Endothelial cell of umbilical vein (primary cell): ENCODE results near the gene SV2C. TPM values are rescaled to one million over a fixed set of nuclear protein-coding genes. Genes with fewer than 3 reads are reported as not detected.
A peak's percentile ranks its signal among the peaks of the same experiment; 100 is the strongest.

Experiments
- BruUV-seq: library from RNA; stranded (reverse); fragments of 400-500 nt; replicated peaks from 2 replicates; lab custom pipeline; 2021; lab: Mats Ljungman, UMichigan
- CTCF ChIA-PET: fragments of 300-600, 350-600 bp; sonication (Branson Sonifier 250); formaldehyde crosslinking; loops from one replicate; lab custom pipeline; 2021; ENCODE audit warnings: antibody characterized with exemption, inconsistent platforms; lab: Charles Lee
- POLR2A ChIA-PET: fragments of 300-600, 350-600 bp; sonication (Branson Sonifier 250); formaldehyde crosslinking; loops from one replicate; lab custom pipeline; 2021; ENCODE audit warnings: antibody characterized with exemption, inconsistent platforms; lab: Charles Lee
- DNase-seq: peaks from one replicate; pipeline ENCODE4 v3.0.0-alpha.2; 2011; ENCODE audit warnings: low read depth, low spot score
- FAIRE-seq: peaks from 2 replicates; lab custom pipeline; 2011; peaks lifted over from hg19 to GRCh38; lab: Jason Lieb, UNC
- H2AFZ ChIP-seq: 2 replicates; pipeline ENCODE4 v1.6.0; 2012; ENCODE audit warnings: low read depth, low read length, control low read depth, inconsistent platforms
- H3K27ac ChIP-seq: 2 replicates; pipeline ENCODE4 v1.5.1; 2011; ENCODE audit warnings: low read depth, mild to moderate bottlenecking, control low read depth, low read length, moderate library complexity; ENCODE audit not compliant: insufficient read depth
- H3K27me3 ChIP-seq, 2 experiments: 2 replicates each; pipeline versions ENCODE4 v1.6.0 to v1.6.1; 2011; ENCODE audit warnings: low read length in 2 of 2, mixed read lengths in 1 of 2; ENCODE audit not compliant: control insufficient read depth in 2 of 2, insufficient read depth in 2 of 2
- H3K36me3 ChIP-seq, 2 experiments: 2 replicates in 1 of 2; 3 replicates in 1 of 2; pipeline ENCODE4 v1.5.1; 2011; ENCODE audit warnings: low read length in 2 of 2, mild to moderate bottlenecking in 1 of 2, moderate library complexity in 1 of 2; ENCODE audit not compliant: control insufficient read depth in 2 of 2, insufficient read depth in 2 of 2; ENCODE audit errors: extremely low read depth in 1 of 2
- H3K4me1 ChIP-seq: 3 replicates; pipeline ENCODE4 v1.5.1; 2011; ENCODE audit warnings: mild to moderate bottlenecking, low read length; ENCODE audit not compliant: control insufficient read depth, insufficient read depth; ENCODE audit errors: extremely low read depth
- H3K4me2 ChIP-seq: 2 replicates; pipeline ENCODE4 v1.6.1; 2011; ENCODE audit warnings: low read length, control low read depth, mixed read lengths; ENCODE audit not compliant: insufficient read depth
- H3K4me3 ChIP-seq, 3 experiments: fragments of 200-600 bp in 1 of 3; sonication (generic), shearing (Covaris generic) in 1 of 3; replicated peaks in 1 of 3; 2 replicates each; pipeline ENCODE4 v1.5.1; 2011 to 2016; ENCODE audit warnings: control low read depth in 3 of 3, low read length in 3 of 3, mild to moderate bottlenecking in 2 of 3, inconsistent platforms in 1 of 3, low read depth in 1 of 3, moderate library complexity in 1 of 3; ENCODE audit not compliant: insufficient read depth in 1 of 3
- H3K79me2 ChIP-seq: 2 replicates; pipeline ENCODE4 v1.6.0; 2012; ENCODE audit warnings: low read length, inconsistent platforms; ENCODE audit not compliant: control insufficient read depth, insufficient read depth
- H3K9ac ChIP-seq: replicated peaks from 2 replicates; pipeline ENCODE3; 2011; ENCODE audit warnings: low read length, control low read depth; ENCODE audit not compliant: insufficient read depth; ENCODE audit errors: extremely low read depth
- H3K9me1 ChIP-seq: replicated peaks from 3 replicates; pipeline ENCODE4 v1.6.0; 2011; ENCODE audit warnings: mild to moderate bottlenecking, low read length; ENCODE audit not compliant: control insufficient read depth, insufficient read depth; ENCODE audit errors: extremely low read depth
- H3K9me3 ChIP-seq: replicated peaks from 2 replicates; pipeline ENCODE4 v1.5.1; 2012; ENCODE audit warnings: low read length, inconsistent platforms; ENCODE audit not compliant: control insufficient read depth, insufficient read depth
- H4K20me1 ChIP-seq: replicated peaks from 2 replicates; pipeline ENCODE3; 2011; ENCODE audit warnings: mild to moderate bottlenecking, low read length; ENCODE audit not compliant: control insufficient read depth, insufficient read depth; ENCODE audit errors: extremely low read depth
- EZH2 ChIP-seq: IDR thresholded peaks from 2 replicates; pipeline ENCODE4 v1.6.1; 2012; ENCODE audit warnings: borderline replicate concordance, low read depth, mild to moderate bottlenecking, moderate library complexity, low read length, inconsistent platforms; ENCODE audit not compliant: severe bottlenecking
- FOS ChIP-seq: IDR thresholded peaks from 2 replicates; pipeline ENCODE4 v1.6.1; 2011; ENCODE audit warnings: mild to moderate bottlenecking, low read length, moderate library complexity, borderline replicate concordance; ENCODE audit not compliant: insufficient read depth
- GATA2 ChIP-seq: IDR thresholded peaks from 2 replicates; pipeline ENCODE4 v1.7.0; 2011; ENCODE audit warnings: low read depth, mild to moderate bottlenecking, moderate library complexity, mixed read lengths, low read length; ENCODE audit not compliant: insufficient read length, insufficient read depth
- JUN ChIP-seq: IDR thresholded peaks from 2 replicates; pipeline ENCODE4 v1.6.1; 2011; ENCODE audit warnings: borderline replicate concordance, low read depth; ENCODE audit not compliant: insufficient read length, insufficient read depth
- MYC ChIP-seq: IDR thresholded peaks from one replicate; pipeline ENCODE4 v1.6.1; 2011; ENCODE audit warnings: mild to moderate bottlenecking, low read depth, low read length
- POLR2A ChIP-seq: IDR thresholded peaks from 2 replicates; pipeline ENCODE4 v1.6.1; 2012; ENCODE audit warnings: low read depth, mild to moderate bottlenecking, control low read depth, low read length
- POLR2AphosphoS5 ChIP-seq: IDR thresholded peaks from 2 replicates; pipeline ENCODE4 v1.6.1; 2012; ENCODE audit warnings: low read depth, mild to moderate bottlenecking, control low read depth, low read length, moderate library complexity; ENCODE audit not compliant: insufficient read depth
- dilution Hi-C: fragments of 300-500 bp; cut with MboI; formaldehyde crosslinking; loops from one replicate; pipeline ENCODE4 v1.15.0; 2019; ENCODE audit warnings: low sequenced_read_pairs; ENCODE audit not compliant: extremely low pct_ligation_motif_present
- intact Hi-C: fragments of 100-400 bp; cut with micrococcal nuclease; formaldehyde crosslinking; loops from one replicate; pipeline ENCODE4 v1.10.0; 2022
- polyA plus RNA-seq, 4 experiments: library from polyadenylated mRNA; depleted of rRNA in 3 of 4; stranded (reverse) in 3 of 4; unstranded in 1 of 4; fragments of >200 nt; gene quantifications; 2 replicates each; pipeline versions ENCODE4 v1.2.1 to v1.2.3, GENCODE V29; 2011 to 2012; ENCODE audit warnings: missing spikeins in 1 of 4
- total RNA-seq: library from RNA; stranded (reverse); gene quantifications from 2 replicates; pipeline ENCODE4 v1.2.3, GENCODE V29; 2021
- TF ChIP-seq, protein P1 (sequence below): IDR thresholded peaks from 2 replicates; pipeline ENCODE4 v1.6.1; 2011; ENCODE audit not compliant: insufficient read depth, insufficient read length
- TF ChIP-seq, protein P2 (sequence below), 2 donors: IDR thresholded peaks; 1 replicate in 1 of 2; 2 replicates in 1 of 2; pipeline ENCODE4 v1.5.1; 2011; ENCODE audit warnings: low read length in 2 of 2, mild to moderate bottlenecking in 2 of 2, moderate library complexity in 2 of 2, control low read depth in 1 of 2, inconsistent platforms in 1 of 2, low read depth in 1 of 2; ENCODE audit not compliant: insufficient read depth in 1 of 2; ENCODE audit errors: extremely low read depth in 1 of 2

Gene SV2C
- total and polyA plus RNA-seq, 2 donors (not counting 3 experiments of a cell fraction or from before 2014, with no cell fraction given): not detected

DNA sequence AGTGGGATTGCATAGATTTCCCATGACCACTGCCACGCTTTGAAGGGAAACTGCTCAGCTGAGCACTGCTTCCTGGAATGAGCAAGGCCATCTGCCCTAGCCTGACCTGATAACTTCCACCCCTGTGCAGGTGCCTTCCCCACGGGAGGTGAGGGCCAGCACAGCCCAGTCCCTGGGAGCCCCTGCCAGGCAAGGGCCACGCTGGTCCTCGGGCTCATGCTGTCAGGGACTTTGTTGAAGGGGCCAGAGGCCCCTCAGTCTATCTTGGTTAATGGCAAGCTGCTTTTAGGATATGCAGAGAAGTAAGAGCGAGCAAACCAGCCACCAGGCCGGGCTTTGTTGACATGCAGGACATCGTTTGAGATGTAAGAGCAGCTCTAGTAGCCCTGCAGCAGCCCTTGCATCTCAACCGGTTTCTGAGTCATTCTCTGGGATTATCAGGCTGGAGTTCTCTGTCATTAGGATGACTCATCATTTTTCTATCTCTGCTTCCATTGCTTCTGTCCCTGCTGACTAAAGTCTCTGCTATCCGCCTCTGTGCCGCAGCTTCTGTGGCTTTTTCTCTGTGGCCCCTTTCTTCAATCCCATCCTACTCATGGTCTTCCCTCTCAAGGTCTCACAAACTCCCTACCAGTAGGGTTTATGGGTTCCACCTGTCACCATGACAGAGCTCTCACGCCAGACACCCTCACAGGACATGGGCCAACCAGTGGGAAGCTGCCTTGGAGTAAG, 289.3 kb downstream of the SV2C start:
- ChIA-PET CTCF (interaction anchor here (0.8 kb wide), 1 partner anchor 64 kb away, joined by 3 read pairs; no protein-coding TSS in a partner anchor), POLR2A (no interaction called here)
- no peak overlapping the region for H3K4me2 ChIP-seq
- no peak overlapping the region for H3K9ac ChIP-seq
- no peak overlapping the region for H3K27ac ChIP-seq
- no peaks in the 10 kb centered on the region for H3K4me1 ChIP-seq
- no TSS peak for BruUV-seq
- H3K9me3 ChIP-seq: no peaks in the 10 kb centered on the region
- H3K27me3 ChIP-seq: no peaks in the 10 kb centered on the region
- no peaks in the 10 kb centered on the region for H3K9me1 ChIP-seq
- no peaks in the 10 kb centered on the region for H4K20me1 ChIP-seq
- H3K36me3 ChIP-seq: no peaks in the 10 kb centered on the region
- DNase-seq (no peak), FAIRE-seq (no peak)
- H3K4me3 ChIP-seq: no peak overlapping the region
- intact Hi-C loops: no loop called here
- dilution Hi-C loops: no loop called here
- TF ChIP-seq MYC (no peak), POLR2AphosphoS5 (no peak), EZH2 (no peak), POLR2A (no peak), JUN (peak; percentile 49), FOS (peak; percentile 30), GATA2 (no peak)
- TF ChIP-seq, protein P1, sequence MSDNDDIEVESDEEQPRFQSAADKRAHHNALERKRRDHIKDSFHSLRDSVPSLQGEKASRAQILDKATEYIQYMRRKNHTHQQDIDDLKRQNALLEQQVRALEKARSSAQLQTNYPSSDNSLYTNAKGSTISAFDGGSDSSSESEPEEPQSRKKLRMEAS: no peak
- TF ChIP-seq, protein P2, sequence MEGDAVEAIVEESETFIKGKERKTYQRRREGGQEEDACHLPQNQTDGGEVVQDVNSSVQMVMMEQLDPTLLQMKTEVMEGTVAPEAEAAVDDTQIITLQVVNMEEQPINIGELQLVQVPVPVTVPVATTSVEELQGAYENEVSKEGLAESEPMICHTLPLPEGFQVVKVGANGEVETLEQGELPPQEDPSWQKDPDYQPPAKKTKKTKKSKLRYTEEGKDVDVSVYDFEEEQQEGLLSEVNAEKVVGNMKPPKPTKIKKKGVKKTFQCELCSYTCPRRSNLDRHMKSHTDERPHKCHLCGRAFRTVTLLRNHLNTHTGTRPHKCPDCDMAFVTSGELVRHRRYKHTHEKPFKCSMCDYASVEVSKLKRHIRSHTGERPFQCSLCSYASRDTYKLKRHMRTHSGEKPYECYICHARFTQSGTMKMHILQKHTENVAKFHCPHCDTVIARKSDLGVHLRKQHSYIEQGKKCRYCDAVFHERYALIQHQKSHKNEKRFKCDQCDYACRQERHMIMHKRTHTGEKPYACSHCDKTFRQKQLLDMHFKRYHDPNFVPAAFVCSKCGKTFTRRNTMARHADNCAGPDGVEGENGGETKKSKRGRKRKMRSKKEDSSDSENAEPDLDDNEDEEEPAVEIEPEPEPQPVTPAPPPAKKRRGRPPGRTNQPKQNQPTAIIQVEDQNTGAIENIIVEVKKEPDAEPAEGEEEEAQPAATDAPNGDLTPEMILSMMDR (IDR thresholded peaks at IDR 0.05; ENCODE audit: extremely low read depth in 1 of 2, insufficient read depth in 1 of 2, low read depth in 1 of 2, low read length in 2 of 2): no peak
- H2AFZ ChIP-seq: no peak overlapping the region
- no peaks in the 10 kb centered on the region for H3K79me2 ChIP-seq
